ENCODE measurements around the gene MPRIP. TPM values are rescaled to one million over a fixed set of nuclear protein-coding genes. Genes with fewer than 3 reads are reported as not detected.

MPRIP gene
- total RNA-seq, 1 experiment from 2014 or later = 140 TPM

GRCh38 chr17:17204635-17205231 lies 162.5 kb downstream of the MPRIP start:
- Mint-ChIP-seq H3K4me1 (no peaks in the 10 kb centered on the region), H3K36me3 (no peaks in the 10 kb centered on the region), H3K4me3 (peak overlapping the region; percentile 68), H3K27ac (no peak overlapping the region), H3K9me3 (no peaks in the 10 kb centered on the region), H3K27me3 (ENCODE audit: low read depth) (peaks cover 7% of the 10 kb centered on the region)
- ATAC-seq (no peak), DNase-seq (ENCODE audit: low spot score) (no peak)
- POLR2A ChIA-PET = no interaction called here
- TF ChIP-seq CREB1 (CRISPR knock-in tag; IDR thresholded peaks at IDR 0.05) (no peak), SP1 (CRISPR knock-in tag; conservative IDR thresholded peaks at IDR 0.05) (no peak), ZNF138 (CRISPR knock-in tag; conservative IDR thresholded peaks at IDR 0.05) (no peak), IRF1 (CRISPR knock-in tag; IDR thresholded peaks at IDR 0.05) (no peak), NFE2L1 (CRISPR knock-in tag; IDR thresholded peaks at IDR 0.05) (no peak), CTCF (IDR thresholded peaks at IDR 0.05) (no peak), TEAD1 (CRISPR knock-in tag; IDR thresholded peaks at IDR 0.05) (no peak), ZNF416 (CRISPR knock-in tag; IDR thresholded peaks at IDR 0.05) (no peak), ZMAT4 (CRISPR knock-in tag; IDR thresholded peaks at IDR 0.05) (no peak), ATF1 (CRISPR knock-in tag; IDR thresholded peaks at IDR 0.05) (no peak), CDX4 (CRISPR knock-in tag; IDR thresholded peaks at IDR 0.05; ENCODE audit: borderline replicate concordance) (no peak), NFATC4 (CRISPR knock-in tag; IDR thresholded peaks at IDR 0.05) (no peak), ZBTB21 (CRISPR knock-in tag; IDR thresholded peaks at IDR 0.05; ENCODE audit: borderline replicate concordance) (no peak), NR2C2 (CRISPR knock-in tag; IDR thresholded peaks at IDR 0.05) (no peak)
- CTCF ChIA-PET = interaction anchor here (1.1 to 3.2 kb wide), 2 partner anchors 63 to 213 kb away, joined by 3 to 14 read pairs; no protein-coding TSS in a partner anchor

- TF ChIP-seq HMGXB4 (CRISPR knock-in tag; IDR thresholded peaks at IDR 0.05) = peak; percentile 42; the same call in 1 of the 2 replicates
- TF ChIP-seq RORB (CRISPR knock-in tag; IDR thresholded peaks at IDR 0.05) = no peak
- TF ChIP-seq ZNF423 (CRISPR knock-in tag; IDR thresholded peaks at IDR 0.05) = no peak
- TF ChIP-seq ZBTB21 (CRISPR knock-in tag; IDR thresholded peaks at IDR 0.05; ENCODE audit: borderline replicate concordance) = no peak
- 0 out of 2 replicates have a peak, but pooled peaks have one; percentile 38 for TF ChIP-seq MAX (CRISPR knock-in tag; IDR thresholded peaks at IDR 0.05)
- no peak for TF ChIP-seq FOXP4 (CRISPR knock-in tag; IDR thresholded peaks at IDR 0.05)
- TF ChIP-seq CREB1 (CRISPR knock-in tag; IDR thresholded peaks at IDR 0.05) = 0 out of 2 replicates have a peak, but pooled peaks have one; percentile 46
- TF ChIP-seq CTCF (IDR thresholded peaks at IDR 0.05) = no peak
- ATAC-seq (peak; percentile 70), DNase-seq (ENCODE audit: low spot score) (peak; percentile 69)
- H3K9me3 Mint-ChIP-seq = no peaks in the 10 kb centered on the region
- H3K4me3 Mint-ChIP-seq = peak overlapping the region; percentile 68
- ChIA-PET CTCF (interaction anchor here (1.1 to 3.2 kb wide), 2 partner anchors 64 to 214 kb away, joined by 3 to 14 read pairs; no protein-coding TSS in a partner anchor), POLR2A (no interaction called here)
- H3K27ac Mint-ChIP-seq = no peak overlapping the region
- H3K27me3 Mint-ChIP-seq (ENCODE audit: low read depth) = peaks cover 7% of the 10 kb centered on the region
- no peaks in the 10 kb centered on the region for H3K36me3 Mint-ChIP-seq
- H3K4me1 Mint-ChIP-seq = no peaks in the 10 kb centered on the region
Observed at GRCh38 chr17:17205368-17206123, 163.3 kb downstream of the MPRIP start.
